ENCODE data around the gene GNAI2.
"Not testable (repeated sequence)": the region's sequence is repeated elsewhere in the genome, so short reads cannot be mapped to it uniquely, and the experiment has no call there.

Gene GNAI2

DNA sequence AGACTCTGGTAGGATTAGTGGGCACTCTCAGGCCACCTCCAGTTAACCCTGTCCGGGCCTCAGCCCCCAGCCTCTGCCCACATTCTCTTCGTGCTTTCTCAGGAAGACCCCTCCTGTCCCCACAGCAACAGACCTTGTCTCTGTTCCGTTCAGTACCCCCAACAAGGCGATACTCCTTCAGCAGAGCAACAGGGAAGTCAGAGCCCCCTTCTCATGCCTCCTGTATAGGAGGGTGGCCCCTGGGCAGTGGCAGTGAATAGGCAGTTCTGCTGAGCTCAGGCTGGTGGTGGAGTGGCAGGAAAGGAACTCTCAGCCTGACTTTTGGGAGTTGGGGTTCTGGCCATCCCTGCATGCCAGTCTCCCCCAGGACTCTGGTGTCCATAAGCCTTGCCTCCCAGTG is 33.5 kb downstream of the GNAI2 start:
- H3K27ac Mint-ChIP-seq, result no peak overlapping the region
- H3K27me3 Mint-ChIP-seq, result peaks cover 75% of the 10 kb centered on the region
- no peak for DNase-seq
- peaks cover 29% of the 10 kb centered on the region for H3K4me1 Mint-ChIP-seq
- H3K4me3 Mint-ChIP-seq, result no peak overlapping the region
- no peaks in the 10 kb centered on the region for H3K9me3 Mint-ChIP-seq
- no peak for ATAC-seq

DNA sequence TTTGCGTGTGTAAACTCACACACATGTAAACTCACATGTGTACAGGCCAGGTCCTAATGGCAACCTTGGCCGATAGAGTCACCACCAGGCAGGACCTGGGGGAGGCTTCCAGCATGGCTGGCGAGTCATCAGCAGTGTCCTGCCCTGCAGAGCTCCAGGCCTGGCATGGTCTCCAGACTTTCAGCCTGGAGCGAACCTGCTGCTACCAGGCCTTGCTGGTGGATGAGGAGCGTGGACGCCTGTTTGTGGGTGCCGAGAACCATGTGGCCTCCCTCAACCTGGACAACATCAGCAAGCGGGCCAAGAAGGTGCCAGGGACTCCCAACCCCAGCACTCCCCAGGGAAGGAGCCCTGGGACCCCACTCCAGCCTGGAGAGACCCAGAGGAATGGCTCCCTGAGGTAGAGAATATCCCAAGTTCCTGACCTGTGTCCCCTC is 34.0 kb downstream of the GNAI2 start:
- Mint-ChIP-seq H3K27me3 (peaks cover 80% of the 10 kb centered on the region), H3K27ac (peak overlapping the region in 1 of 2 donors; percentile 61), H3K4me1 (peaks cover 35% of the 10 kb centered on the region), H3K4me3 (no peak overlapping the region), H3K9me3 (no peaks in the 10 kb centered on the region)
- DNase-seq (no peak), ATAC-seq (no peak)

DNA sequence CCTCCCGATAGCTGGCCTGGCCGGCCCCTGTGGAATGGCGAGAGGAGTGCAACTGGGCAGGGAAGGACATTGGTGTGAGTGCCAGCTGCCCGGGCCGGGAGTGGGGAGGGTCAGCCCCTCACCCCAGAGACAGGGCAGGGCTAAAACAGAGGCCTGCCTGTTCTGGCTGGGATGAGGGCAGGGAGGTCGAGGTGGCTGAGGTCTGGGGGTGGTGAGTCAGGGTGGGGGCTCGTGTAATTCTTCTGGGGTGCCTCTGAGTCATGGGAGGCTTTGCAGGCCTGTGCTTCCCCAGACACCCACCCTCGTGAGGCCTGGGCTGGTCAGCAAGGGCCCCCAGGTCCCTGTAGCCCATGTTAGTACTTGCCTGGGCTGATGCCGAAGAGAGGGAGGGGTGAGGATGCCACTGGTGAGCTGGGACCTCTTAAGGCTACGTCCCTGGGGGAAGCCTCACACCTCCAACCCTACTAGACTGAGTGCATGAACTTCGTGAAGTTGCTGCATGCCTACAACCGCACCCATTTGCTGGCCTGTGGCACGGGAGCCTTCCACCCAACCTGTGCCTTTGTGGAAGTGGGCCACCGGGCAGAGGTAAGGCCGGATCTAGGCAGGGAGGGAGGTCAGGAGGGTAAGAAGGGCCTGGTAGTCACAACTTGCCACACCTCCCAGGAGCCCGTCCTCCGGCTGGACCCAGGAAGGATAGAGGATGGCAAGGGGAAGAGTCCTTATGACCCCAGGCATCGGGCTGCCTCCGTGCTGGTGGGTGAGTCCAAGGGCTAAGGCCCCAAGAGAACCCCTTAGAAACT is 34.6 kb downstream of the GNAI2 start:
- Mint-ChIP-seq H3K27me3 (peaks cover 83% of the 10 kb centered on the region), H3K4me1 (peaks cover 41% of the 10 kb centered on the region), H3K4me3 (no peak overlapping the region), H3K27ac (peak overlapping the region in 1 of 2 donors; percentile 61), H3K9me3 (no peaks in the 10 kb centered on the region)
- DNase-seq (no peak), ATAC-seq (no peak)

DNA sequence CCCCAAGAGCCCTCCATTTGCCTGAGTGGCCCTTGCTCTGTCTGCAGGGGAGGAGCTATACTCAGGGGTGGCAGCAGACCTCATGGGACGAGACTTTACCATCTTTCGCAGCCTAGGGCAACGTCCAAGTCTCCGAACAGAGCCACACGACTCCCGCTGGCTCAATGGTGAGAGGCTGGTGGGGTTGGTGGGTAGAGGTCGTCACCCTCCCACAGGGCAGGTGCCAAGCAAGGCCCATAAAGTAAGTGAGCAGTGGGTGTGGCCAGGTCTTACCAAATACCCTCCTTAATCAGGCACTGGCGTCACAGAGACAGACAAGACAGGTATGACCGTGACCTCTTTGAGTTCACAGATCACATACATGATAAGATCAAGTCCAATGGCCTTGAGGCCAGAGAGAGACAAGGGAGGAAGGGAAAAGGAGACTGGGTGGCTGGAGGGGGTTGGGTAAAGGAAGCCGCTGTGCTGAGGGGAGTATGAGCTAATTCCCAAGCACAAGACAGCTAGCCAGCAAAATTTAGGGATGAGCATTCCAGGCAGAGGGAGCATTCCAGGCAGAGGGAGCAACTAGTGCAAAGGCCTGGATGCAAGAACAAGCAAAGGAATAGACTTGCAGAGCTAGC is 35.4 kb downstream of the GNAI2 start:
- peaks cover 49% of the 10 kb centered on the region for H3K4me1 Mint-ChIP-seq
- ATAC-seq (no peak), DNase-seq (no peak)
- peaks cover 84% of the 10 kb centered on the region for H3K27me3 Mint-ChIP-seq
- H3K27ac Mint-ChIP-seq, result peak overlapping the region in 1 of 2 donors; percentile 23
- no peak overlapping the region for H3K4me3 Mint-ChIP-seq
- no peaks in the 10 kb centered on the region for H3K9me3 Mint-ChIP-seq

- DNase-seq, H3K9me3 Mint-ChIP-seq, ATAC-seq, H3K27ac Mint-ChIP-seq: not testable (repeated sequence)
- Mint-ChIP-seq H3K4me1 (peaks cover 50% of the 10 kb centered on the region), H3K4me3 (peak overlapping the region in 1 of 2 donors; percentile 84), H3K27me3 (peaks cover 83% of the 10 kb centered on the region)
Measured at GRCh38 chr3:50272538-50272910, 36.5 kb downstream of the GNAI2 start.

DNA sequence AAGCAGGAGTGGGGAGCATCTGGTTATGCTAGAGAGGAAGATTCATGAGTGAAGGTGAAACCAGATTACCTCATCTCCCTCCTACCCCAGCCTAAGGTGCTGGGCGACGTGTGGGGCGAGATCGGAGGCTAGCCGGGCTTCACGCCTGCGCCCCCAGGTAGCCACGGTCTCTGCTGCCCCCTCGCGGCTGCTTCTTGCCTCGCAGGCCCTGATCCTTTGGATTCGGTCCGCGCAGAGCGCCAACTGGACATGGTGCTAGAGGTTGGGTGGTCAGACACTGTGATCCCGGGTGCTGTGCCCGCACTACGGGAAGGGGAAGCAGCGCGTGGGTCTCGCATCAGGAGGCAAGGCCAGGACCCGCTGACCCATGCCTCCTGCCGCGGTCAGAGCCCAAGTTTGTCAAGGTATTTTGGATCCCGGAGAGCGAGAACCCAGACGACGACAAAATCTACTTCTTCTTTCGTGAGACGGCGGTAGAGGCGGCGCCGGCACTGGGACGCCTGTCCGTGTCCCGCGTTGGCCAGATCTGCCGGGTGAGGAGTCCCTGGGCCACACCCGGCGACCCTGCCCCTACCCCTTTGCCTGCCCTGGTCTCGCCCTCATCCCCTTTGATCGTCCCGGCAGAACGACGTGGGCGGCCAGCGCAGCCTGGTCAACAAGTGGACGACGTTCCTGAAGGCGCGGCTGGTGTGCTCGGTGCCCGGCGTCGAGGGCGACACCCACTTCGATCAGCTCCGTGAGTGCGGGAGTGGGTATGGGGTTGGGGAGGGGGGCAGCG is 37.1 kb downstream of the GNAI2 start:
- Mint-ChIP-seq H3K4me3 (peak overlapping the region; percentile 82 to 84), H3K9me3 (no peaks in the 10 kb centered on the region), H3K4me1 (peaks cover 50% of the 10 kb centered on the region), H3K27ac (no peak overlapping the region), H3K27me3 (peaks cover 83% of the 10 kb centered on the region)
- peak; percentile 90 to 92 for DNase-seq
- peak; percentile 91 for ATAC-seq

DNA sequence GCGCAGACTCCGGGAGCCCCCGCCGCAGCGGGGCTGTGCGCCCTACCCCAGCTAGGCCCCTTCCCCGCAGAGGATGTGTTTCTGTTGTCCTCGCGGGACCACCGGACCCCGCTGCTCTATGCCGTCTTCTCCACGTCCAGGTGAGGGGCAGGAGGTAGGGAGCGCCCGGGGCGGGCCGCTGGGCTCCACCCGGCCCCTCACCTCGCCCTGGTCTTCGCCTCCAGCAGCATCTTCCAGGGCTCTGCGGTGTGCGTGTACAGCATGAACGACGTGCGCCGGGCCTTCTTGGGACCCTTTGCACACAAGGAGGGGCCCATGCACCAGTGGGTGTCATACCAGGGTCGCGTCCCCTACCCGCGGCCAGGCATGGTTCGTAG is 37.7 kb downstream of the GNAI2 start:
- no peak overlapping the region for H3K27ac Mint-ChIP-seq
- DNase-seq, result no peak
- ATAC-seq, result no peak
- peak overlapping the region in 1 of 2 donors; percentile 82 for H3K4me3 Mint-ChIP-seq
- peaks cover 83% of the 10 kb centered on the region for H3K27me3 Mint-ChIP-seq
- H3K4me1 Mint-ChIP-seq, result peaks cover 50% of the 10 kb centered on the region
- H3K9me3 Mint-ChIP-seq, result no peaks in the 10 kb centered on the region

DNA sequence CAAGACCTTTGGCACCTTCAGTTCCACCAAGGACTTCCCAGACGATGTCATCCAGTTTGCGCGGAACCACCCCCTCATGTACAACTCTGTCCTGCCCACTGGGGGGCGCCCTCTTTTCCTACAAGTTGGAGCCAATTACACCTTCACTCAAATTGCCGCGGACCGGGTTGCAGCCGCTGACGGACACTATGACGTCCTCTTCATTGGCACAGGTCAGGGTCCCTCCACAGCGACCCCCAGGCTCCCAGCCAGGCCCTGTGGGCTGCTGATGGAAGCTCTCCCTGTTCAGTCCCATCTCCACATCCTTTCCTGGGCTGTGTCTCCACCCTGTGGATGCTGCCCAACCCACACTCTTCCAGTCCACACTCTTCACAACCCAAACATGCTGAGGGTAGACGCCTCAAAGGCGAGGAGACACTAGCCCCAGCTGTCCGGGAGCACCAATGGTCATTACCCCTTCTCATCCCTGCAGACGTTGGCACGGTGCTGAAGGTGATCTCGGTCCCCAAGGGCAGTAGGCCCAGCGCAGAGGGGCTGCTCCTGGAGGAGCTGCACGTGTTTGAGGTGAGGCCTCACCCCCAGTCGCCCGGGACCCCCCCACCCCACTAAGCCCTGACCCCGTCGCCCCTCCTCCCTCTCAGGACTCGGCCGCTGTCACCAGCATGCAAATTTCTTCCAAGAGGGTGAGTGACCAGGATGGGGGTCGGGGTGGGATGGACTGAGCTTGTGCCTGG is 38.5 kb downstream of the GNAI2 start:
- ATAC-seq, result peak; percentile 52
- peak; percentile 76 to 81 for DNase-seq
- Mint-ChIP-seq H3K4me3 (peak overlapping the region; percentile 27 to 84), H3K9me3 (no peaks in the 10 kb centered on the region), H3K27me3 (peaks cover 78% of the 10 kb centered on the region), H3K4me1 (peaks cover 50% of the 10 kb centered on the region), H3K27ac (no peak overlapping the region)

- H3K4me1 Mint-ChIP-seq, result peaks cover 50% of the 10 kb centered on the region
- peak overlapping the region; percentile 29 to 84 for H3K4me3 Mint-ChIP-seq
- ATAC-seq (no peak), DNase-seq (no peak)
- no peaks in the 10 kb centered on the region for H3K9me3 Mint-ChIP-seq
- H3K27ac Mint-ChIP-seq, result no peak overlapping the region
- H3K27me3 Mint-ChIP-seq, result peaks cover 70% of the 10 kb centered on the region
Measured at GRCh38 chr3:50275141-50275995, 39.4 kb downstream of the GNAI2 start.

DNA sequence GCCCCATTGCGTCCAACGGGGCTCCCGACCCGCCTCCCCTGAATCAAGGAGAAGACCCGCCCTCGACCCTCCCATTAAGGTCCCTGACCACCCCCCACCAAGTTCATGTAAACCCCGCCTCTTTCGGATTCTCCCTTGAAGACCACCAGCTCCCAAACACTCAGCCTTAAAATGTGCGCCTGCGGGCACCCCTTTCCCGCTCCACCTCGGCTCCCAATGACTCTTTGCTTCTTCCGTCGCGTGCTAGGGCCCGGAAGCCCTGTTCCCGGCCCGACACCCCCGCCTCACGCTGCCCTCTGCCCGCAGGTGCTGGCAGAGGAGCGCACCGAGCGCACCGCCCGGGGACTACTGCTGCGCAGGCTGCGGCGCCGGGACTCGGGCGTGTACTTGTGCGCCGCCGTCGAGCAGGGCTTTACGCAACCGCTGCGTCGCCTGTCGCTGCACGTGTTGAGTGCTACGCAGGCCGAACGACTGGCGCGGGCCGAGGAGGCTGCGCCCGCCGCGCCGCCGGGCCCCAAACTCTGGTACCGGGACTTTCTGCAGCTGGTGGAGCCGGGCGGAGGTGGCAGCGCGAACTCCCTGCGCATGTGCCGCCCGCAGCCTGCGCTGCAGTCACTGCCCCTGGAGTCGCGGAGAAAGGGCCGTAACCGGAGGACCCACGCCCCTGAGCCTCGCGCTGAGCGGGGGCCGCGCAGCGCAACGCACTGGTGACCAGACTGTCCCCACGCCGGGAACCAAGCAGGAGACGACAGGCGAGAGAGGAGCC is 40.2 kb downstream of the GNAI2 start:
- H3K9me3 Mint-ChIP-seq, result no peaks in the 10 kb centered on the region
- no peak overlapping the region for H3K27ac Mint-ChIP-seq
- H3K27me3 Mint-ChIP-seq, result peaks cover 66% of the 10 kb centered on the region
- DNase-seq (peak in 1 of 2 donors; percentile 46), ATAC-seq (no peak)
- H3K4me3 Mint-ChIP-seq, result peak overlapping the region; percentile 29 to 84
- peaks cover 50% of the 10 kb centered on the region for H3K4me1 Mint-ChIP-seq

- peaks cover 45% of the 10 kb centered on the region for H3K4me1 Mint-ChIP-seq
- H3K27me3 Mint-ChIP-seq, result peaks cover 61% of the 10 kb centered on the region
- ATAC-seq, result no peak
- no peak for DNase-seq
- no peaks in the 10 kb centered on the region for H3K9me3 Mint-ChIP-seq
- peak overlapping the region in 1 of 2 donors; percentile 84 for H3K4me3 Mint-ChIP-seq
- H3K27ac Mint-ChIP-seq, result no peak overlapping the region
Measured at GRCh38 chr3:50276762-50277101, 40.7 kb downstream of the GNAI2 start.

- ATAC-seq, result peak; percentile 10
- H3K27ac Mint-ChIP-seq, result no peak overlapping the region
- DNase-seq, result no peak
Measured at GRCh38 chr3:50278123-50278879, 42.3 kb downstream of the GNAI2 start.

GRCh38 chr3:50278880-50279224 is 42.8 kb downstream of the GNAI2 start, which contains the start of gene LSMEM2:
LSMEM2 (plus strand) TSS chr3:50279087; CDS start chr3:50279114, 27 bp downstream.
- Mint-ChIP-seq H3K27me3 (peaks cover 47% of the 10 kb centered on the region), H3K27ac (no peak within 1 kb of the TSS), H3K4me1 (peaks cover 27% of the 10 kb centered on the region), H3K4me3 (no peak within 1 kb of the TSS), H3K9me3 (no peaks in the 10 kb centered on the region)
- ATAC-seq (no peak), DNase-seq (no peak)

More at GRCh38 chr3:50278123-50278879, 42.3 kb downstream of the GNAI2 start:
- Mint-ChIP-seq H3K4me3 (no peak overlapping the region), H3K4me1 (peaks cover 30% of the 10 kb centered on the region), H3K27me3 (peaks cover 52% of the 10 kb centered on the region), H3K9me3 (no peaks in the 10 kb centered on the region)

Measured in stimulated activated naive CD8-positive, alpha-beta T cell treated with anti-CD3 and anti-CD28 coated beads, Interleukin-15, amount 100 ng/mL, for 72 hours (primary cell).